HepG2 (cell line): Measurements from ENCODE around the gene BRIP1.

Experiments used
- SMC3 ChIP-seq: IDR thresholded peaks from 2 replicates; pipeline ENCODE4 v1.6.1; 2011; ENCODE audit warnings: low read length, improper control_type of control experiment
- TEAD2 ChIP-seq: sonication (generic); formaldehyde crosslinking; IDR thresholded peaks from 2 replicates; pipeline ENCODE4 v1.9.0; 2021; ENCODE audit warnings: missing genetic modification reagents

DNA sequence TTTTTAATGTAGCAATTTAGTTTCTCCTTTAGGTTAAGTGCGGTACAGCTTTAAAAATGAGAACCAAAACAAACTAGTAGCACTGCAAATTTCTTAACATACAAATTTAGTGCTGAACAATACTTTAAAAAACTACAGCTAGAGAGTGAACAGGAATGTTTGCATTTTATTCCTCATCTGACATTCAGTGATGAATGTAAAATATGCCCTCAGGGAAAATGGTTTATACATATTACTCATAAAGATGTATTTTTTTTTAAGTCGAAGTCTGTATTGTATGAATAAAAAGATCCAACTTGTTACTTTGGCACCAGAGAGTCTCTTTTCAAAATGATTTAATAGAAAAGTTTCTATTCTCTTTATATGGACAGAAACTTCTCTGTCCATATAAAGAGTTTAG lies 96.8 kb downstream of the BRIP1 start:
- TF ChIP-seq TEAD2 (CRISPR knock-in tag): no peak
- no peak for TF ChIP-seq SMC3
